Effector memory CD4-positive, alpha-beta T cell (primary cell): ENCODE data around the gene CHRNE.

Experiments used
- DNase-seq, 3 donors: peaks; one replicate each; pipeline ENCODE4 v3.0.0-alpha.2; 2020
- H3K27ac ChIP-seq: 2 replicates; pipeline ENCODE4 v1.7.0; 2013; ENCODE audit warnings: mild to moderate bottlenecking, low read length, moderate library complexity; ENCODE audit not compliant: insufficient read depth, poor library complexity, severe bottlenecking
- H3K27me3 ChIP-seq: replicated peaks from 2 replicates; pipeline ENCODE4 v1.7.0; 2013; ENCODE audit warnings: mild to moderate bottlenecking, low read length; ENCODE audit not compliant: insufficient read depth, control insufficient read depth, poor library complexity, severe bottlenecking
- H3K36me3 ChIP-seq: 2 replicates; pipeline ENCODE4 v1.7.0; 2013; ENCODE audit warnings: mild to moderate bottlenecking, low read length, moderate library complexity; ENCODE audit not compliant: control insufficient read depth, insufficient read depth
- H3K4me1 ChIP-seq: 2 replicates; pipeline ENCODE4 v1.7.0; 2013; ENCODE audit warnings: low read length, mild to moderate bottlenecking; ENCODE audit not compliant: control insufficient read depth, insufficient read depth, poor library complexity, severe bottlenecking
- H3K4me3 ChIP-seq: 2 replicates; pipeline ENCODE4 v1.7.0; 2013; ENCODE audit warnings: low read length, low read depth, mild to moderate bottlenecking; ENCODE audit not compliant: insufficient read depth, poor library complexity, severe bottlenecking
- H3K9me3 ChIP-seq: 2 replicates; pipeline ENCODE4 v1.7.0; 2013; ENCODE audit warnings: mild to moderate bottlenecking, low read length, moderate library complexity; ENCODE audit not compliant: control insufficient read depth
- total RNA-seq, 3 donors: gene quantifications; one replicate each; lab custom pipeline; 2026; lab: John Stamatoyannopoulos, UW

Gene CHRNE
- 5.7 to 8.0 (median 6.0) reads per million in 3 donors for total RNA-seq

DNA sequence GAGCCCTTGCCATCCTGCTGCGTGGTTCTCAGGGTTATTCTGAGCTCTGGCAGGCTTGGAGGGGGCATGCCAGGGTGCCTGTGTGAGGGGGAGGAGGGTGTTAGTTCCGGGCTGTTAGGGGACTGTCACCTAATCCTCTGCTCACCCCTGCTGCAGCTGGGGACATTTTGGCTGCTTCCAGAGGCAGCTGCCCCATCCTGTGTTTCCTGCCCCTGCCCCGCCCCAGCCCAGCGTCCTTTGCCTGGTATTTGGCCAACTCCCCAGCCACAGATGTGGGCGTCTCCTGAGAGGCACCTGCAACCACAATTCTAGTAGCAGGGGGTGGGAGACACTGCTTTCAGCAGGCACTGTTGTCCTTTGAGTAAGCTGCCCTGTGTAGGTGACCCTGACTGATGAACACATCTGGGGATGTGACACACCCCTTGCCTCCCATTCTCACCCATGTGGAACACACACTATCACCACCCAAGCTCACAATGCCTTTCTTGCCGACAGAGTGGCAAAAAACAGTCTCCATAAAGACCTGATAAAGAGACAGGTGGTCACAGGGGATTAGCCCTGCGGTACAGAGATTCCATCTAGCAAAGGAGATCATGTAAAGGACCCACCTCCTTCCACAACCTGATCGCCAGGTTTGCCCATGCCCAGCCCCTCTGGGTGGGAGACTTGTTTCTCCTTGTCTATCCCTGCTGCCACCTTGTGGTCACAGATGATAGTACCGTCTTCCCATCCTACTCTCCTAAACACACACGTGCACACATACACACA is at the start of gene CHRNE:
TSS of gene CHRNE (minus strand) at position 48 of the 768 bp plus-strand sequence. CDS start at position 13, 35 bp downstream.
- Histone ChIP-seq H3K4me1 (peaks cover 31% of the 10 kb centered on the region), H3K4me3 (no peak within 1 kb of the TSS), H3K27ac (no peak within 1 kb of the TSS), H3K9me3 (no peaks in the 10 kb centered on the region), H3K27me3 (no peaks in the 10 kb centered on the region), H3K36me3 (no peaks in the 10 kb centered on the region)
- DNase-seq: peak; percentile 50 to 72 (median 55)

DNA sequence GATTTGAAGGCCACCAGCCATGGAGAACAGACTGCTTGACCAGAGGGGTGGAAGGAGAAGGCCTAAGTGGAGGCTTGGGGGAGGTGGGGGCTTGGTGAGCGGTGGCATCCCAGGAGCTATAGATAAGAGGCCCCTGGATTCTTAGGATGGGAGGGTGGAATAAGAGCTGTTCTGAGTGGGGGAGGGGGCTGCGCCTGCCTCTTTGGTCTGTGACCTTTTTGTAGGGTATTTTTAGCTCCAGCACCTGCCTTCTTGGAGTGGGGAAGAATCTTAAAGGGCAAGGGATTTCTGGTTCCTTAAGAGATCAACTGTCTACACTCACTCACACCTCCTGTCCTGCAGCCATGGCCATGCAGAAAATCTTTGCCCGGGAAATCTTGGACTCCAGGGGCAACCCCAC is 48.6 kb upstream of the CHRNE start:
- DNase-seq: no peak
- H3K27me3 ChIP-seq: no peaks in the 10 kb centered on the region
- H3K4me1 ChIP-seq: peaks cover 23% of the 10 kb centered on the region
- no peak overlapping the region for H3K27ac ChIP-seq
- H3K9me3 ChIP-seq: no peaks in the 10 kb centered on the region
- H3K4me3 ChIP-seq: no peak overlapping the region
- peaks cover 3% of the 10 kb centered on the region for H3K36me3 ChIP-seq

DNA sequence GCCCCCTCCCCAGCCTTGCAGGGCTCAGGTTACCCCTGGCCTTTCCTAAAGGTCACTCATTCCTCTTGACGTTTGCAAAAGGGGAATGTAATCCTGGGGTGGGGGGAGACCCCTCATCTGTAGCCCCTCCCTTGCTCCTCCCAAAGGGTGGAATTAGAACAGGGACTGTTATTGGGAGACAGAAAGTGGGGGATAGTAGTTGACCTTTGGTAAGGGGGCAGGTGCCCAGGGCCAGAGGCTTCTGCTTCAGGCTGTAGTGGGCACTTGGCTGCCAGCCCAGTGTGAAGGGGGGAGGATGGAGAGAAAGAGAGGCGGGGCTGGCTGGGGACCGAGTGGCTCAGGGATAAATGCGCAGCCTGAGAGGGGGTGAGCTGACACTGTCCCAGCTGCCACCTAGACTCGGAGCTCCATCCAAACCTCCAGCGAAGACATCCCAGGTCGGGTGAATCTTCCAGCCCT is 47.9 kb upstream of the CHRNE start, which contains the start of gene ENO3:
TSS of gene ENO3 (plus strand) at position 374 of the 459 bp plus-strand sequence. CDS start 711 bp downstream, outside the sequence.
- no peak for DNase-seq
- Histone ChIP-seq H3K27me3 (no peaks in the 10 kb centered on the region), H3K4me1 (peaks cover 30% of the 10 kb centered on the region), H3K9me3 (no peaks in the 10 kb centered on the region), H3K4me3 (peak within 1 kb of the TSS; percentile 11), H3K36me3 (peaks cover 8% of the 10 kb centered on the region), H3K27ac (peak within 1 kb of the TSS; percentile 94)

DNA sequence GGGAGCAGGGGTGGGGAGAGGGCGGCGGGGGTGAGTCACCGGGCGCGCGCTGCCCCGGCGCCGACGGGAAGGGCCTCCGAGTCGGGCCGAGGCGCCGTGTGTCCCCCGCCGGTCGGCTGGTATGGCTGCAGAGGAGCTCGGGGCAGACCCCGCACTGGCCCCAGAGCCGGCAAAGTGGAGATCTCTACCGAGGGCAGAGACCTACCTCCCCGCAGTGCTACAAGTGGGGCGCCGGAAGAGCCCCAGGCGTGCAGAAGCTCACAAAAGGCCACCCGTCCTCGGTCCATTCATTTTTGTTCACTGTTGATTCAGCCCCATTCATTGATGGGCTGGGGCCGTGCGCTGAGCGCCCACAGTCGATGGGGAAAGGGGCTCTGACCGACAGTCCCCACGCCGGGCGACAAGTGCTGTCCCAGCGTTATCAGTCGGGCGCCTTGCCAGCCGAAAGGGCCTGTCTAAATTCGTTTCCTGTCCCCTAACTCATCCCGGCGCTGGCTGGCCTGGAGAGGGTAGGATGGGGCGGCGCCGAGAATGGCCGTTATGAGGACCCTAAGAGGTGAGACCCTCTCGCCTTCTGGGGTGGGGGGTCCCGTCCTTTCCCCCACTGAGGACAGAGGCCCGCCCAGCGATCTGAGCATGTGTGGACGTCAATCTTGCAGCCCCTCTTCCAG is 47.3 kb upstream of the CHRNE start:
- Histone ChIP-seq H3K4me3 (peak overlapping the region; percentile 11), H3K36me3 (peaks cover 12% of the 10 kb centered on the region), H3K4me1 (peaks cover 35% of the 10 kb centered on the region), H3K27ac (peak overlapping the region; percentile 94), H3K9me3 (no peaks in the 10 kb centered on the region), H3K27me3 (no peaks in the 10 kb centered on the region)
- no peak for DNase-seq

DNA sequence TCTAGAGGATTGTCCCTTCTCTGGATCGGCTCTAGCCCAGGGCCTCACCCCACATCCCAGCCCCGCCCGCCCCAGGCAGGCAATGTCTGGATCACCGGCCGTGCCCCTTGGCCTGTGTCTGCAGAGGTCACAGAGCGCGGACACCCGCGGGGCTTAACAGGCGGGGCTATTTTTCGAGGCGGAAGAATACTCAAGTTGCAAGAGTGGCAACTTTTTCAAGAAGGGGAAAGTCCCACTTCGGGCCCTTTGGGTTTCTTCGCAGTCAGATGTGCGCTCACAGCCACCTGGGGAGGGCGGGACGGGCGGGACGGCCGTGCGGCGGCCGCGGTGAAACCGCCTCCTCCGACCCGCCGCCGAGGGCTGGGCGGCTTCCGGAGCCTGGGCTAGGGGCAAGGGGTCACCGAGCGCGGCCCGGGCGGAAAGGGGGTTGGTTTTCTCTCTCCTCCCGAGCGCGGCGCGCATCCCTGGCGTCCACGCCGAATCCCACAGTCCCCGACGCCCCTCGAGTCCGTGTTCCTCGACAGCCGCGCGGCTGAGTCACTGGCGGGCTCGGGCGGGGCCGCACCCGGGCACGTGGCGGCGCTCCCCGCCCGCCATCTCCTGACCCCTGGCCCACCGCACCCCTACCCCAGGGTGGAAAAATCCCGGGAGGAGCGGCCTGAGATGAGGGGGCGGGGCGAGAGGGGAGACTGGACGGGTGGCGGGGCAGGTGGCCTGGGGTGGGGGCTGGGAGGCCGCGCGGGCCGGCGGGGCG is 46.6 kb upstream of the CHRNE start:
- Histone ChIP-seq H3K4me1 (peaks cover 43% of the 10 kb centered on the region), H3K36me3 (peaks cover 18% of the 10 kb centered on the region)
- peak; percentile 65 to 72 (median 72) for DNase-seq

DNA sequence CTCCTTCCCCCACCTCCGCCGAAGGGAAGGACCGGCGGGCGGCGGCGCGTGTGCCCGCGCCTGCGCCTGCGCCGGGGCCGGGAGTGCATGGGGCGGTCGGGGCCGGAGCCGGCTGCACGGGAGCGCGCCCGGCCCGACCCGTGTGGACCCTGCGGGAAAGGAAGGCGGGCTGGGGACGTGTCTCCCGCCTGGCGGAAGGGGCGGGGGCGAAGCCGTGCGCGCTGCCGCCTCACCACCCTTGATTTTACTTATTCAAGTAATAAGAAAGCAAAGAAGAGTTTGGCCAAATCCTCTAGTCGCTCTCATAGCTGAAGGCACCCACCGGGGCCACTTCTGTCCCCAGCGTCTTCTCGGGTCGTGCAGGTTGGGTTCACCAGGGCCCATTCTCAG is 46.0 kb upstream of the CHRNE start:
- peaks cover 20% of the 10 kb centered on the region for H3K36me3 ChIP-seq
- H3K4me1 ChIP-seq: peaks cover 48% of the 10 kb centered on the region
- H3K27ac ChIP-seq: peak overlapping the region; percentile 94
- no peaks in the 10 kb centered on the region for H3K27me3 ChIP-seq
- peak overlapping the region; percentile 99 for H3K4me3 ChIP-seq
- H3K9me3 ChIP-seq: no peaks in the 10 kb centered on the region
- DNase-seq: peak; percentile 54 to 63 (median 55)

More for the DNA sequence above, 46.6 kb upstream of the CHRNE start:
- H3K4me3 ChIP-seq: peak overlapping the region; percentile 99
- no peaks in the 10 kb centered on the region for H3K9me3 ChIP-seq
- H3K27ac ChIP-seq: peak overlapping the region; percentile 94
- H3K27me3 ChIP-seq: no peaks in the 10 kb centered on the region

DNA sequence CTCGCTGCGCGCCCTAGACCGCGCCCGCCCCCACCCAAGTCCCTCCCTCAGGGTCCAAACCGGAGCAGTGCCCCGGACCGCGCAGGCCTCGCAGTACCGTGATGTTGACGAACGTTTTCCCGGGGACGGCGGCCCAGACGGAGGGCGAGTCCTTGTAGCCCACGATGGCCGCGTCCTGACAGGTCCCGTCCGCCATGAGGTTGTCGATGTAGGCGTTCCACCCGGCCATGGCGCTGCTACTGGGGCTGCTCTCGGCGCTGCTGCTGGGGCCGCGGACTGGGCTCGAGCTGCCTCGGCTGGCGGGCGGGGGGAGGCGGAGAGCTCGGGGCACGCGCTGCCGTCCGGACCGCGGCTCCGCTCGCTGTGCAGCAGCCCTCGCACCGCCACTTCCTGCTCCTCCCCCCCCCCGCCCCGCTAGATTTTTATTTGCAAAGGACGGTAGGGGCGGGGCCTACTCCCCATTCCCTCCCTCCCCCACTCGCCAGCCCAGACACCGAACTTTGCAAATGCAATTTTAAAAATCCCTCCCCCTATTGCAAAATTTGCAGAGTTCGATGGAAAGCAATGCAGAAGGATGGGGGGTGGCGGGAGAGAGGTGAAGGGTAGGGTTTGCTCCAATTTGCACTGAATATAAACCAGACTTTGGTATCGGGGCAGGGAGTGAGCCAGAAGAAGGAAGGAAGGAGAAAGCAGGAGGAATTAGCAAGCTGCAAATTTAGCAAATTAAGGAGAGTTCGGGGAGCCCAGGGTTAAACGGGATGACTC is 45.5 kb upstream of the CHRNE start, which contains the start of gene PFN1:
TSS of gene PFN1 (minus strand) at position 365 of the 765 bp plus-strand sequence. CDS start at position 229, 136 bp downstream.
- H3K4me3 ChIP-seq: peak within 1 kb of the TSS; percentile 99
- DNase-seq: peak; percentile 82 to 85 (median 82)
- no peaks in the 10 kb centered on the region for H3K27me3 ChIP-seq
- H3K9me3 ChIP-seq: no peaks in the 10 kb centered on the region
- H3K27ac ChIP-seq: peak within 1 kb of the TSS; percentile 94
- H3K4me1 ChIP-seq: peaks cover 54% of the 10 kb centered on the region
- peaks cover 22% of the 10 kb centered on the region for H3K36me3 ChIP-seq

DNA sequence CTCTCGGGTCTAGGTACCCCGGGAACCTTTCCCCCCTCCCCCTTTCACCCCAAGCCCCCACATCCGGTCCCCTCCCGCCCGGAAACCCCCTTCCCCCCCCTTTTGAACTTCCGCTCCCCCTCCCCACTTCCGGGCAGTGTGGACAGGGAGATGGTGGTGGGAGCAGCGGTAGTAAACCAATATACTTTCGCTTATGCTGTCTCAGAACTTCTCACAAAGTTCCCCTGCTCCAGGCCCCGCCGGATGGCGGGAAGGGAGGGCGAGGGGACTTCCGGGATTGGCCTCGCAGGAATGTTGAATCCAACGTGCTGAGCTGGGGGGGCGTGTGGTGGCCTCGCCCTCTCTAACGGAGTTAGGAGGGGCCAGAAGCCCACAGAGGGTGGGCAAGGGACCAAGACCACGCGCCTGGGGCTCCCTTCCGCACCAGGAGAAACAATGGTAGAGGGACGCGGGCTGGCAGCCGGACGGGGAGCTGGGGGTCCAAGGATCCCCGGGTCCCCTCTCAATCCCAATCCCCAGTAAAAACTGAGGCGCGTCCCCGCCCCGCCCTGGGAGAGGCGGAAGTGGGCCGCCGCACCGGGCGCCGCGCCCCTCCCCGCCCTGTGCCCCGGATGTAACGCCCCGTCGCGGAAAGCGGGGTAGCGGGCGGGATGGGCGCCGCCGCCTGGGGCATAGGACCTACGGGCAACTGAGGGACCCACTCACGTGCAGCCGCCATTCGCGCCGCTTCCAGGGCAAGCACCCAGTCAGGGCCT is 44.7 kb upstream of the CHRNE start:
- Histone ChIP-seq H3K4me3 (peak overlapping the region; percentile 99), H3K27me3 (no peaks in the 10 kb centered on the region), H3K36me3 (peaks cover 28% of the 10 kb centered on the region), H3K9me3 (no peaks in the 10 kb centered on the region), H3K4me1 (peaks cover 62% of the 10 kb centered on the region), H3K27ac (peak overlapping the region; percentile 94)
- peak; percentile 42 to 50 (median 45) for DNase-seq
